SW480 (cell line): ENCODE results near the gene EVA1C.
"Not testable (repeated sequence)": the region's sequence is repeated elsewhere in the genome, so short reads cannot be mapped to it uniquely, and the experiment has no call there.

Experiments
- DNase-seq: peaks from one replicate; pipeline ENCODE4 v3.0.0-alpha.2; 2016; ENCODE audit warnings: low spot score

EVA1C gene

GRCh38 chr21:32412162-32413014 is at the start of gene EVA1C:
Gene EVA1C (plus strand): TSS chr21:32412706. CDS start chr21:32412854, 148 bp downstream.
- DNase-seq, result peak; percentile 86

GRCh38 chr21:32364387-32364786 is 48.1 kb upstream of the EVA1C start:
- DNase-seq, result peak; percentile 11

- DNase-seq, result no peak
Observed at GRCh38 chr21:32364796-32365195, 47.7 kb upstream of the EVA1C start.

GRCh38 chr21:32366191-32366590 is 46.3 kb upstream of the EVA1C start:
- no peak for DNase-seq

- DNase-seq, result no peak
Observed at GRCh38 chr21:32367158-32367557, 45.3 kb upstream of the EVA1C start.

DNA sequence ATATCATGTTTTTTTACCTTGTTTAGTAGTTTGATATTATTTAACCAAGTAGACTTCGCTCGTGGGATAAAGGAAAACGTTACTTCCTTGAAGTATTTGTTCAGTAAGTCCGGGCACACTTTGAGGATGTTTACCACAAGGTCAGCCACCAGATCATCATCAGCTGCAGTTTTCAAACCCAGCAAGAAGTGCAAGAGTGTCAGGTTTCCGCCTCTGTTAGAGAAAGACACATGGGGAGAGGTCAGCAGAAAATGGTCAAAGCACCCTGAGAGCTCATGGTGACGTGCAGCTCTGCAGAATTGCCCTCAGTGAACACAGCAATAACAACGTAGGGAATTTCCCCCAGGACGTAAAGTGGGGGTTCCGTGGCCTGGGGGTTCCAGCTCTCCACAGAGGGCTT is 44.1 kb upstream of the EVA1C start:
- DNase-seq, result no peak

GRCh38 chr21:32368961-32369360 is 43.5 kb upstream of the EVA1C start:
- DNase-seq, result not testable (repeated sequence)

DNA sequence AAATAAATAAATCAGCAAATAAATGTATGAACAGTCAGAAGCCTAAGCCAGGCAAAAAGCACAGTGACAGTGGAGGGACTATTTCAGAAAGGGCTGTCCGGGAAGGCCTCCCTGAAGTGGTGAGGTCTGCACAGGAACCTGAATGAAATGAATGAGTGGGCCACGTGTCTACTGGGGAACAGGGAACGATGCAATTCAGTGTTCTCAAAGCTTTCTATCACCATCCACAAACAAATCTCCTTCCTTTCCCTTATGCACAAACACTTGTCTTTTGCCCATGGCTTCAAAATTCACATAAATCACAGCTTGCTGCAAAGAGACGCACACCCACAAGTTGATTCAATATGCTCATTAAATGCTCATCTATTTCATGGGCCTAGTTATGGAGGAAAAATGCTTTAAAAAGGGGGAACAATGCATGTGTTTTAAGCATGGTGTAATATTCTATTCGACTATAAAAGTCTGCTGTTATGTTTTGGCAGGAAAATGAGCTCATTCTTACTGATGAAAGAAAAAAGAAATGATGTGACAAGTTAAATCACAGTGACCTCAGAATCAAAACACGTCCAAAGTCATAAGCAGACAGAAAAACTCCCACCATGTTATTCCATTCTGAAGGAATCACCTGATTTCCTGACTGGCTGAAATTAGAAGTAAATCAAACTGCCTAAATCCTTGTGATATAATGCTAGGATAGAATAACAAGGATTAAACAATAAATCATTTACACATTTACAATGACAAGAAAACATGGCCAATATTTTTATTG is 41.3 kb upstream of the EVA1C start:
- no peak for DNase-seq

DNA sequence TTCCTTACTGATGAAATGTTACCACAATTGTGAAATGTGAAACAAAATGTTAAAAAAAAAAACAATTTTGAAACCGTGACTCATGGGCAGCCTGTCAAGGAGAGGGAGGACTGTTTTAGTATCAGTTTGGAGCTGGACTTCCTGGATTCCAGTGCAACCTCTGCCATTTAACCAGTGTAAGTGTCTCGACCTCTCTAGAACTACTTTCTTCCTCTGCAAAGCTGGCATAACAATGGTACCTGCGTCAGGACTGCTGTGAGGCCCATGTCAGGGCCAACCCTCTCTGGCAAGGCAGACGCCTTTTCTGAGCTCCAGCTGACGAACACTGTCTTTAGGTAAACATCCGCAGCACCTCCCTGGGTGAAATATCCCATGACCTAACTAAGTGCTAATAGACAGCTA is 40.6 kb upstream of the EVA1C start:
- no peak for DNase-seq

DNA sequence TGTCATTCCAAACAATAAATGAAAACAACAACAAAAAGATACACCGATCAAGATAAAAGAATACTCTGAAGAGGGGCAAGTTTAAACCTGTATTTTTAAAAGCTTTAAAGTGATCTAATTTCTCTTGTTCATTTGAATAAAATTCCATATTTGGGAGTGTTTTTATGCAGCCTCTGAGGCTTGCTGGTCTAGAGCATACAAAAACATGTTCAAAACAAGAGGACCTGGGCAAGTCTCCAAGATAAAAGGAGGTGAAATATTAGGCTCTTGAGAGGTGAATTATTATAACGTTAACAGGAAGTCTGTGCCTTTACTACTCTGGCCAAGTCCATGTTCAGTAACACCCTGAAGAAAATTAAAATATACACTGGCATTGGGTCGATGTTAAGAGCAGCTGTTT is 39.8 kb upstream of the EVA1C start:
- DNase-seq, result no peak

DNA sequence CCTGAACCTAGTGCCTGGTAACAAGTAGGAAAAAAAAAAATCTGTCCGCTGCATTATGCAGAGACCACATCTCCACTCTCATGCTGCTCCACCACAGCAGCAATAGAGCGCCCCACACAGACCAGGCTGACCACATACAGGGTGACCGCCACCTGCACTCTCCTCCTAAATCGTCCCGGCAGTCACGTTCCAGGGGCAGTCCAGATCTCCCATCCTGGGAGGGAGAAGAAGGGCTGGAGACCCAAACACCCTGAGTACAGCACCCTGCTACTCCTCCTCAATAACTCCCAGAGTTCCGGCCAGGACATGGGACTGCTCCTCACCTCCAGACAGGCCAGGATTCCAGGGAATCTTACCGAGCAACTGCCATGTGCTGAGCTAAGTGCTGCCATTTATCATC is 35.0 kb upstream of the EVA1C start:
- no peak for DNase-seq

DNA sequence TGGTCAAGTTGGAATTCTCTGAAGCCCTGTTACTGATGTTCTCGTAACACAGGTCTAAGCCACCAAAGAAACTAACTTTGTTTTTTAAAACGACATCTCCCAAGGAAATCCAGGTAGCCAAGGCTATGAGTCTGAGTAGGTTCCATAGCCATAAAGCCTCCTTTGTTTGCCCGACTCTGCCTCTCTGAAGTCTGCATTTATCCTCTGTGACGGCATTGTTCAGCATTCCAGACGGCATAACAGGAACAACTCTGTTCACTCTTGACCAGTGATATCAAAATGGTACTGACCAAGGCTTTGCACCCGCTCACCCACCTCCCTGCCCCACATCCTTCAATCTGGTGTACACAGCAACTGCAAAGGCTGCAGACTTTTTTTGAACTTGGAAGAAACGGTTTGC is 34.5 kb upstream of the EVA1C start:
- no peak for DNase-seq

DNA sequence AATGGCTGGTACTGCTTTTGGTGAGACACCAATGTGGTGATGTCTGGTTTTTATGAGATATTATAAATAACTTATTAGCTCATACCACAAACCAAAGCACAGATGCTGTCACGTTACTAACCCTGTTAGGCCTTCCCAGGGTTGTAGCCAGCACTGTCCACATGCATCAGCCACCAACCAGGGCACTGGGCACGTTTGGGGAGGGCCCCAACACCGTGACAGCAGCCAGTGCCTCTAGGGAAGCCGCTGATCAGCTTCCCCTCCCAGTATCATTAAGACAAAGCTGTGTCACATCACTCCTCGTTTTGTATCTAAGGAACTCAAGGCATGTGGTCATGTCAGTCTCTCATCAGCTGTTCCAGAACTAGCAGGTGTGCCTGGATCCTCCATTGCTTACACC is 33.5 kb upstream of the EVA1C start:
- no peak for DNase-seq

- no peak for DNase-seq
Observed at GRCh38 chr21:32380940-32381339, 31.6 kb upstream of the EVA1C start.

GRCh38 chr21:32381571-32381970 is 30.9 kb upstream of the EVA1C start:
- DNase-seq, result no peak

DNA sequence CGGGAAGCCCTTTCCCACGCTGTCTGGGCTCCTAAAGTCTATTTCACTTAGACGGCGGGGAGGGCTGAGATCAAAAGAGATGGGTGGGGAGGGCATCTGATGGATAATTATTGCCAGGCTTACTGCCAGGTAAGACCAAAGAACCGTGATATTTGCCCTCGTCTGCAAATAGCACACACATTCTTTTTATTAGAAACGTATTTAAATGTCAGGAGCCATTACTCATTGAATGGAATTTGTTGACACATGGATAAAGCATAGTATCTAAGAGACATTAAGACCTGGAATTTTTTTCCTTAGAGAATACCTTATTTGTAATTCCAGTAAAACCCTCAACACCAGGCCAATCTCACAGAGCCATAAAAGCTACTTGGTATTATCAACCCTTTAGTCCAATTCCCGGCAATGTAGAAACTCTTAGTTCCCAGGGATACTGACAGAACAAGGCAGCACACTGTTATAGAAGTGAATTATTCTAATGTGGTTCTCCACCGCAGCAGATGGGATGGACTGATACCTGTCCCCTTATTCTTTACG is 30.3 kb upstream of the EVA1C start:
- DNase-seq, result peak; percentile 64

GRCh38 chr21:32383812-32384211 is 28.7 kb upstream of the EVA1C start:
- peak; percentile 32 for DNase-seq

DNA sequence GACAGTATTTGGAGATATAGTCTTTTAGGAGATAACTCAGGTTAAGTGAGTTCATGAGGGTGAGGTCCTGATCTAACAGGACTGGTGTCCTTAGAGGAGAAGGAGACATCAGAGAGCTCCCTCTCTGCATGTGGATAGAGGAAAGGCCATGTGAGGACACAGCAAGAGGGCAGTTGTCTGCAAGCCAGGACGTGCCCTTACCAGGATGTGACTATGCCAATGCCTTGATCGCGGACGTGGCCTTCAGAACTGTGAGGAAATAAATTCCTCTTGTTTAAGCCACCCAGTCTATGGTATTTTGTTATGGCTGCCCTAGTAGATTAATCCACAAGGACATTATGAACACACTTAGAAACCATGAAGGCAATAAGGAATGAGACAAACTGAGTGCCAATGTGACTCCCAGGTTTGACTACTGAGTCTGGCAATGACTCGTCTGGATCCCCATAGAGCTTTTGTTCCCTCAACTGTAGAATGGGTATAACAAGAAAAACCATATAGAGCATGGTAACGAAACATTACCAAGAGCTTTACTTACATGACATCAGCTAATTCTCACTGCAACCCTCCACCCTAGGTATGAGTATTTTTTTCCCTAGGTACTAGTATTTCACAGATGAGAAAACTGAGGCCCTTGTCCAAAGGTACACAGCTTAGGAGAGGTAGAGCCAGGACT is 26.2 kb upstream of the EVA1C start:
- DNase-seq, result peak; percentile 45

DNA sequence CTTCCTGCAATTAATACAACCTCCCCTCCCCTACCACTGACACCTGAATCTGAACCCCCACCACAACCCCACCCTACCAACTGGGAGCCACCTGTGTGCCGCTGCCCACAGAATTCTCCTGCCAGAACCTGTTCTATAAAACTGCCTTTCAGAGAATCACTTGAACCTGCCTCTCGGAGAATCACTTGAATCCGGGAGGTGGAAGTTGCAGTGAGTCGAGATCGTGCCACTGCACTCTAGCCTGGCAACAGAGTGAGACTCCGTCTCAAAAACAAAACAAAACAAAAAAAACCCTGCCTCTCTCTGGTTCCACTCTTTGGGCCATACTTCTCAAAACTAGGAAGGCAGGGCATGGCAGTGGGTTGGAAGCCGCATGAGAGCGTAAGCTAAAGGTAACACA is 25.4 kb upstream of the EVA1C start:
- DNase-seq, result no peak

GRCh38 chr21:32388306-32388705 is 24.2 kb upstream of the EVA1C start:
- no peak for DNase-seq

DNA sequence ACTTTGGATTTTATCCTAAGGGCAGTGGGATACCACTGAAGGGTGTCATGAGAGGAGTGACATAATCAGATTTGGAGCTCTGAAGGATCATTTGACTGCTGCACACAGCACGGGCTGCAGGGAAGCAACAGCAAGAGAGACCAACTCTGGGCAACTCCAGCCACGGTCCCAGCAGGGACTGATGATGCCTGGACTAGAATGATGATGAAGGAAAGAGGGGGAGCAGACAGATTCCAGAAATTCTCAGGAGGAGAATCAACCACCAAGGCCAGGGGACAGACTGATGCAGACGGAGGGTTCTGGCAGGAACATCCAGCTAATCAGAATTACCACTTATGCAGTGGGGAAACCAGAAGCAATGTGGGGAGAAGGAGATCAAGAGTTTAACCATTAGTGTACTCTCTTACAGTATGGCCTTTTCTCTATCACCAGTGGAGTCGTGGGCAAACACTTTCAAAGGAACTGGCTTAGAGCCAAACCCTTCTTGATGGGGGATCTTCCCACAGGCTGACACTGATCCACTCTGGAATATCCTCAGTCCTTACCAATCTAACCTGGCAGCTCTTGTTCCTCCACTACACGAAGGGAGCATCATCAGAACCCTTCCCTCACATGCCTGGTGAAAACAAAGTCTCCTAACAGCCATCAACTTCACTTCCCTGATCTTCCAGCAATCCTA is 23.0 kb upstream of the EVA1C start:
- DNase-seq, result no peak
